ENCODE measurements around the gene ESPNL.
"Not testable (repeated sequence)": the region's sequence is repeated elsewhere in the genome, so short reads cannot be mapped to it uniquely, and the experiment has no call there.

Gene ESPNL

DNA sequence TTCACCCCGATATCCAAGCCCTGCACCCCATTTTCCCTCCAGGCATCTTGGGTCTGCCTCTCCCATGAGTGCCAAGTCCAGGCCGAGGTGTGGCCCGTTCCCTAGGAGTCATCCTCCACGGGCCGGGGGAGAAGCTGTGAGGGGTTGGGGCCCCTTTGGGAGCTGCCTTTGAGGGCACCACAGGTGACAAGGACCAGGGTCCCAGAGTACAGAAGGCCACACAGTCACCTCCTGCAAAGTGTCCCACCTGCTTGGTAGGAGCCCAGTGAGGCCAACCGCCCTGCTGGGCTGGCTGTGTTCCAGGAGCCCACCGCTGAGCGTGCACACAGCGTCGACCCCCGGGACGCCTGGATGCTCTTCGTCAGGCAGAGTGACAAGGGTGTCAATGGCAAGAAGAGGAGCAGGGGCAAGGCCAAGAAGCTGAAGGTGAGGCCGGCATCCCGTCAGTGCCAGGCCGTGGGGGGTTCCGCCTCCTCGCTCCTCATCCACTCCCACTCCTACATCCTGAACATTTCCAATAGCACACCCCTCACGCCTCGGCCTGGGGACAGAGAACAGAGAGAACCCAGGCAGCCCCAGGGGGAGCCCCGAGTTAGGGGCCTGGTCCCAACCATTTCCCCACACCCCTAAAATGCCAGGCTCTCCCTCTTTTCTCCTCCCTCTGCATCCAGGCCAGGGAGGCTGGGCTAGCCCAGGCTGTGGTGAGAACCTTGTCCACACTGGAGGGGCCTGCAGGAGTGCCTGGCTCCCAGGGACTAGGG, 61.3 kb downstream of the ESPNL start:
- DNase-seq, result no peak

GRCh38 chr2:238162251-238162845, 62.2 kb downstream of the ESPNL start:
- no peak for DNase-seq

- no peak for DNase-seq
Observed at GRCh38 chr2:238162846-238163441, 62.8 kb downstream of the ESPNL start.

DNA sequence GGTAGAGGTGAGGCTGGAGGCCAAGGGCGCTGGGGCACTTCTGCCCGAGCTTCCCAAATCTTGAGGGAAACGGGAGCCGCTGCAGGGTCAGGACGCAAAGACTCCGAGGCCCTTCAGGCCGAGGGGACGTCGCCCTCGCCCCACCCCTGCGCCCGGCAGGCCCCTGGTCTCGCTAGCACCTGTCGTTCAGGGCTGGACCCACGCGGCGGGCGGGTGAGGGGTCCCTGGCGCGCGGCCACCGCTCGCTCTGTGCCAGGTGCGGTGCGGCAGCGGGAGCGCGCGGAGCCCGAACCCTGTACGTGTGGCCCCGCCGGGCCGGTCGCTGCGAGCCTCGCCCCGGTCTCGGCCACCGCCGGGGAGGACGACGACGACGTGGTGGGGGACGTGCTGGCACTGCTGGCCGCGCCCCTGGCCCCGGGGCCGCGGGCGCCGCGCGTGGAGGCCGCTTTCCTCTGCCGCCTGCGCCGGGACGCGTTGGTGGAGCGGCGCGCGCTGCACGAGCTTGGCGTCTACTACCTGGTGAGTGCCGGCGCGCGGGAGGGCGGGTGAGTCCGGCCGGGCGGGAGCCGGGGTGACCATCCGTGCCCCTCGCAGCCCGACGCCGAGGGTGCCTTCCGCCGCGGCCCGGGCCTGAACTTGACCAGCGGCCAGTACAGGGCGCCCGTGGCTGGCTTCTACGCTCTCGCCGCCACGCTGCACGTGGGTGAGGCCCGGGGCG, 63.5 kb downstream of the ESPNL start:
- DNase-seq, result no peak

DNA sequence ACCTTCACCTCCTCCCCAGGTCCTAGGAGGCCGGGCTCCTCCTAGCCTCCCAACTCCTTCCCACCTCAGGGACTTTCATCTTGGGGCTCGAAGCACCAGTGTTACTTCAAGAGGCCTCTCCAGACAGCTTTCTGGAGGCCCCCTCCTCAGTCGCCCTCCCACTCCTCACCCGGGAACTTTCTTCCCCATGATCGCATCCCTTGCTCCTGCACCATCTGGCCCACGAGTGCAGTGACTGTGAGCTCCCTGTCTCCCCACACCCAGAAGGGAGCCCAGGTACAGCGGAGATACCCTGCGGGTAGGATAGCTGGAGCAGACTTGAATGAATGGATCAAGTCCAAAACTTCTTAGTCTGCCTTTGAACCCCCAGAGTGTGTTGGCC, 64.8 kb downstream of the ESPNL start:
- DNase-seq, result no peak

DNA sequence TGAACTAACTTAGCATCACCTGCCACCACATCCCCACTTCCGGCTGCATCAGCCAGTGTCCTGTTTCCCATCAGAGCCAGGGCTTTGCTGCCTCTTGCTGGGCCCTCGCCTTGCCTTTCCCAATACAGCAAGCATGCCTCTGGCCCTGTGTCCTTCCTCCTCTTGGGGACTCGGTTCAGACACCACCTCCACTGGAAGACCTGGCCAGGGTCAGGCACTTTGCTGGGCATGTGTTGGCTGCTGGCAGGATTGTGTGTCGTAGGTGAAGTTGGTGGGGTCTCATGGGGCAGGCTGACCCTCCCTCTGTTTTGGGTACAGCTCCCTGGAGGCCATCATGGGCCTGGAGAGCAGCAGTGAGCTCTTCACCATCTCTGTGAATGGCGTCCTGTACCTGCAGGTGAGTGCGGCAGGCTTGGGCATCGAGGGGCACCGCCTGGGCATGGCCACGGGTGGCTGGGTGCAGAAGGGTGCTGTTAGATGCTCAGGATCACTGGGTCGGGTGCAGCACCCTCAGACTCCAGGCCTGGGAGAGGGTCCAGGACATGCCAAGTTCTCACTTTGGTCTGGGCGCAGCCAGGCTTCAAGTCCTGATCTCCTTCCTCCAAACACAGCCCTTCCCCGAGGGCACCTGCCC, 65.3 kb downstream of the ESPNL start:
- DNase-seq, result no peak

- no peak for DNase-seq
Observed at GRCh38 chr2:238166391-238167343, 66.5 kb downstream of the ESPNL start.

- no peak for DNase-seq
Observed at GRCh38 chr2:238167344-238167715, 67.2 kb downstream of the ESPNL start.

GRCh38 chr2:238167761-238168160, 67.6 kb downstream of the ESPNL start:
- DNase-seq, result no peak

DNA sequence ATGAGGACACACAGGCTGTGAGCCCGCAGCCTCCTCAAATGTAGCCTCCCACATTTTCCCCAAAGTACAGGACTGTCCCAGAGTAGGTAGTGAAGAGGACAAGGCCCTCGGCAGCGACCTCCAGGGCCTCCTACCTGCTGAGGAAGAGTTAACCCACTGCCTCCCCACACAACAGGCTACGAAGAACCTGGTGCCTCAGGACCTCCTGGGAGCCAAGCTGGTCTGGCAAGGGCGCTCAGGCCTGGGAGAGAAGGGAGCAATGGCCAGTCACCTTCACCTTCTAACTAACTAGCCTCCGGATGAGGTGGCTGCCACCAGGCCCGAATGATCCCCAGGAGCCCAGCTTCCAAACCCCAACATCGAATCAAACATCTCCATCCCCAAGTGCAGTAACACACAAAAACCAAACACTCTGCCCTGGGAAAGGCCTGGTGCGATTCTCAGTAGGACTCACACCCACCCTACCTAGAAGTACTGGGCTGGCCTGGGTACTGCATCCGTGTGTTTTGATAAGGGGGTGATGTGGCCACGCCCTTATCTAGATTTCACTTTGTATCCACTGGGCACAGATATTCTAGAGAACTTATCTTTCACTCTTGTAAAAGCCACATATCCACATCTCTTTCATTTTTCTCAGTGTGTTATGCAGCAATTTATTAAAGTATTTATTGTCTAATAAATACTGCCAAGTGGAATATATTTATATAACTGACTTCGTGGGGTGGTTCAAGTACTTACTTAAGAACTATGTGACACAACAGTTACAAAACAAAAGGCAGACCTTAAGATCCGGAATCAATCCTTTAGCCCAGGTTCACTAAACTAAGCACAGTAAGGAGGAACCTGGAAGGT, 68.3 kb downstream of the ESPNL start:
- no peak for DNase-seq

DNA sequence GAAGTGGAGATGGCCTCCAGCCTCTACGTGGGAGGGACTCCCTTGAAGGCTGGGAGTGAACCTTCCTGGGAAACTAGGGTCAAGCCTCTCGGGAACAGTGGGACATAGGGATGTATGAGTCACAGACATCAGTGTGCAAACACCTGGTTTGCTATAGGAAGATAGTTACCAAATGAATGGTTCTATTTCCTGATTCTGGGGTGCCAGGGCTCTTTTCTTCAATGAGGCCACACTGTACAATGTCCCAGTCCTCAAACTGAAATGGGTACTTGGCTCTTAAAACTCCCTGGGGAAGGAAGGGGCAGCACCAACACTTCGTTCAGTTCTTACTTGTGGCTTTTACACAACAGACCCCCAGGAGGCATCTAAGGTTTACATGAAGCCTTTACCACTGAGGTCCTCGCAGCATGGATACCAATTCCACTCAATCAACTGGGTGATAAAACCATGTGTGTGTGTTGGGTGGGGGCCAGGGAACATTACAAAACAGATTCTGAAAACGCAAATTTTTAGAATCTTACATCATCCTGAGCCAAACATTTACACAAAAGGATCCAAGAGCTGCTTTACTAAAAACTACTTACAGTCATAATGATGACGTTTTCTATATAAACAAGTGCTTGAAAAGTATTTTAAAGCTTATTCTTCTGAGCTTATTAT, 69.0 kb downstream of the ESPNL start:
- no peak for DNase-seq

DNA sequence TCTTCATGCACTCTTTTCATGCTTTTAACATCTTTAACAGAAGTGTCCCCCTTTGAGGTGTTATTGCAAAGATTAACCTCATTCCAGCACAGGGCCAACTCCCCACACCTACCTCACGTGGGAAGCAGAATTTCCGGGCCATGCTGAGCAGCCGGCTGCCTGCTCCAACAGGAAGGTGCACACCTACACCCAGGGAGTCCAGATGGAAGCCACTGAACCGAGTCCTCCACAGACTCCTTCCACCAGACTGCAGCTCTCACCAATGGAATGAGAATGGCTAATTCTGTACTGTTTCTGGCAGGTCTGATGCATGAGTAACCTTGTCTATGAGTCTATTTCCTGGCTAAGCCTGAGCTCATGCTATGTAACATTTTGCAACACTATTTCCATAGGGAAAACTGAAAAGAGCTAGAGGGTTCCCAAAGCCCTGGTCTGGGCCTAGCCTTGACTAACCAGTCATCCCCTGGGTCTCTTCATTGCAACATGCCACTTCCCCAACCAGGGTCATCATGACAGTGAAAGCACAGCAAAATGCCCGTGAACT, 69.6 kb downstream of the ESPNL start:
- DNase-seq, result no peak

DNA sequence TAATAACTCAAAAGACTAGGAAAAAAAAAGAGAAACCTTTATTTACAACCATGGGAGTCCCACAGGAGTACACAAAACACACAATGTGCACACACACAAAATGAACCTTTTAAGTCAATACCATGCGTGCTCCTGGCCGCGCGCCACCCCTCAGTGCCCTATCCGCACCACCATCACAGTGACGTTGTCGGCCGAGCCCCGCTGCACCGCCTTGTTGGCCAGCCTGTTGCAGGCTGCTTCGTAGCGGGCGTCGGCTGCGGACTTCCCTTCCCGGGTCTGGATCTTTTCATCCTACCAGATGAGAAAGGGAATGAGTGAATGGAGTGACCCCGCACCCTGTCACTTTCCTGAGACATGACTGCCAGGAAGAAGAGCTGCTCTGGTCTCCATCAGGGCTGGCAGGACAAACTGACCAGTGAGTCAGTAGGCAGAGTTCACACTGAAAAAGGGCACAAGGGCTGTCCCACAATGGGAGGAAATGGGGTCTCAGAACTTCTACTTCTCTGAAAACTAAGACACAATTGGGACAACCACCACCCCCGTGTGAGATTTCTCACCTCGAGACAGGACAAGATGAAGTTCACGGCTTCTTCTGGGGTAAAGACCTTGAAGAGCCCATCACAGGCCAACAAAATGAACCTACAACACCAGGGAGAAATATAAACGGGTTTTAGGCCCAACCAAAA, 70.4 kb downstream of the ESPNL start:
- no peak for DNase-seq

DNA sequence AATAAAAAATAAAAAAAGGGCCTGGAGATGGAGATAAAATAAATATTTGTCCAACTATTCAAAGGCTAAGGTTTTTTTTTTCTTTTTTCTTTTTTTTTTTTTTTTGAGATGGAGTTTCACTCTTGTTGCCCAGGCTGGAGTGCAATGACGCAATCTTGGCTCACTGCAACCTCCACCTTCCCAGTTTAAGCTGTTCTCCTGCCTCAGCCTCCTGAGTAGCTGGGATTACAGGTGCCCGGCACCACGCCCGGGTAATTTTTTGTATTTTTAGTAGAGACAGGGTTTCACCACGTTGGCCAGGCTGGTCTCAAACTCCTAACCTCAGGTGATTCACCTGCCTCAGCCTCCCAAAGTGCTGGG, 70.9 kb downstream of the ESPNL start:
- DNase-seq, result not testable (repeated sequence)

DNA sequence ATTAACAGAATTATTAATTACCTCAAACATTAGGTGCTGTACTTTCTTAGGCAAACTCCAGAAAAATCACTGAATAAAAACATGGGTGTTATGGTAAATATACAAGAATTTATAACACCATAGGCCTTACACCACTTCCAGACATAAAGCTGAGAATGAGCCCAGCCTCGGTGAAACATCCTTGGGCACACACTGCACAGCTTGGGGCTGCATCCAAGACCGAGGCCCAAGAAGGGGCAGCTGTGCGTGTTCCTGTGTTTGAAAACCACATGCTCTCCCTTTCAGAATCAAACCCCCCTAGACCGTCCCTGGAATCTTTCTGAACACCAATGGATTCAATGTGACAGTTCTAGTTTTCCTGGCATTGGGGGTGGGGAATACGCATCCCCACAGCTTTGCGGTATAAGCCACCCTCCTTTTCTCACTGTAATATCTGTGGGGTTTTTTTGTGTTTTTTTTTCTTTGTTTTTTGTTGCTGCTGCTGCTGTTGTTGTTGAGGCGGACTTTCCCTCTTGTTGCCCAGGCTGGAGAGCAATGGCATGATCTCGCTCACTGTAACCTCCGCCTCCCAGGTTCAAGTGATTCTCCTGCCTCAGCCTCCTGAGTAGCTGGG, 71.5 kb downstream of the ESPNL start:
- DNase-seq, result no peak

- DNase-seq, result no peak
Observed at GRCh38 chr2:238172439-238172838, 72.3 kb downstream of the ESPNL start.

DNA sequence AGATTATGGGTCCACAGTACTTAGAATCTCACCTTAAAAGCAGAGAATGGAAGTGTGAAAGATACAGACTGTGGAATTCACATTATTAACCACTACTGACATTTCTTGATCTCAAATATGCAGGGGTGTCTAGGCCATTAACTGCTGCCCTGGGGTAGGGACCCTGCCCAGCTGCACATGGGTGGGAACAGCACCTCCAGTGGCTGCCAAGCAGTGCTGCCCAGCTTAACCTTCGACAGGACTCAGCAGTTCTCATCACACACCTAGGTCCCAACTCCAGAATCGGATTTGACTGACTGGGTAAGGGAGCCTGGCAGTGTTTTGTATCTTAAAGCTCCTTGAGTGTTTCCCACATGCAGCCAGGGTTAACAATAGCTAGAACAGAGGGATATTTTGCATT, 73.6 kb downstream of the ESPNL start:
- DNase-seq, result no peak

DNA sequence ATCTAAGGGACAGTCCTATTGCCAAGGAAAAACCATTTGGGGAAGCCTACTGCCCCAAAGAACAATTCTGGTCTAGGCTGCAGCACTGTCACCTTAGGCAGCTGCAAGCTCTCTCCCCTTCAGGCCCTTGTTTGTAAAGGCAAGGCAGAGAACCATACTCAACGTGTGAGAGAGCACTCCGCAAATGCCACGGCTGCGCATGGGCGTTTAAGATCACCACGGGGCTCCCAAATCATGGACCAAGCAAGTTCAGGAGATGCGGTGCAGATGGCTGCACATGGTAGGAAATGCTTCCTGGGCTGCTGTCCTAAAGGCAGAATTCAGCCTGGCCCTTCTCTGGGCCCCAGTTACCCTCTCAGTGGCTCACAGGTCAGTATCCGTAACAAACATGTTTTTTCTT, 74.2 kb downstream of the ESPNL start:
- DNase-seq, result peak; percentile 38

DNA sequence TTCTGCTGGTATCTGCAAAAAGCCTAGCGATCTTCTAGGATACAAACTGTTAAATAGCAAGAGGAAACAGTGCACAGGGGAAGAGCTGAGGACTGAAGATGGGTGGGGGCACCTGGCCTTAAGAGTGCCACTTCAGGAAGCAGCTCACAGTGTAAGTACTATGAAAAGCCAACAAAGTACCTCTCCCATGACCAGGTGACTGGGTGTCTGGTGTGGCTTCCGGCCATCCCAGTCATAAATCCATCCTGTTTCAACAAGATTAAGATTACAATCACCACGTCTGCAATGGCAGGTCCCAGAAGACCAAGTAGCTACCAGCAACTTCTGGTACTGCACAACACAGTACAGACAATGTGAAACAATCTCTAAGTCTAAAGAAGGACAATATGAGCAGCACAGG, 74.6 kb downstream of the ESPNL start:
- peak; percentile 89 for DNase-seq

Data from NCI-H510A (cell line).